GM12878 (cell line): ENCODE measurements around the gene MYO15A. TPM values are rescaled to one million over a fixed set of nuclear protein-coding genes. Genes with fewer than 3 reads are reported as not detected.

Source experiments
- ATAC-seq: fragments of 200-7000 bp; cut with Tn5 transposase; 3 replicates; pipeline ENCODE4 v1.9.1; 2020; ENCODE audit warnings: mild to moderate bottlenecking, moderate library complexity
- BruUV-seq: library from RNA; stranded (reverse); fragments of 400-500 nt; replicated peaks from 2 replicates; lab custom pipeline; 2021; lab: Mats Ljungman, UMichigan
- CTCF ChIA-PET: fragments of 300-600 bp; sonication (Branson Sonifier 250); formaldehyde crosslinking; extraction: SDS; loops from one replicate; lab custom pipeline; 2021; ENCODE audit warnings: inconsistent platforms; lab: Yijun Ruan, JAX
- POLR2A ChIA-PET: fragments of 350-600 bp; formaldehyde crosslinking; extraction: SDS; loops from one replicate; lab custom pipeline; 2021; ENCODE audit warnings: inconsistent platforms; lab: Charles Lee
- RAD21 ChIA-PET: fragments of 300-600 bp; sonication (Branson Sonifier 250); formaldehyde crosslinking; loops from one replicate; lab custom pipeline; 2023; ENCODE audit warnings: antibody characterized with exemption; ENCODE audit not compliant: unreplicated experiment; lab: Charles Lee
- SMC1A ChIA-PET: fragments of 300-600 bp; sonication (Branson Sonifier 250); formaldehyde crosslinking; loops from one replicate; lab custom pipeline; 2023; ENCODE audit not compliant: unreplicated experiment, uncharacterized antibody; lab: Charles Lee
- DNase-seq: peaks from one replicate; pipeline ENCODE4 v3.0.0-alpha.2; 2011; ENCODE audit warnings: low read depth, low spot score
- FAIRE-seq: peaks from 3 replicates; lab custom pipeline; 2011; peaks lifted over from hg19 to GRCh38; lab: Jason Lieb, UNC
- H2AFZ ChIP-seq: 2 replicates; pipeline ENCODE4 v1.6.0; 2011; ENCODE audit warnings: low read depth, low read length, control low read depth; ENCODE audit not compliant: control insufficient read depth
- H3K27ac ChIP-seq: 2 replicates; pipeline ENCODE4 v1.5.1; 2011; ENCODE audit warnings: control low read depth; ENCODE audit not compliant: control insufficient read depth, insufficient read depth
- H3K27me3 ChIP-seq, 2 experiments: replicated peaks in 1 of 2; 2 replicates each; pipeline versions ENCODE4 v1.6.0 to v1.6.1; 2011; ENCODE audit warnings: low read length in 1 of 2; ENCODE audit not compliant: control insufficient read depth in 2 of 2, insufficient read depth in 2 of 2
- H3K36me3 ChIP-seq, 2 experiments: 2 replicates each; pipeline ENCODE4 v1.5.1; 2011; ENCODE audit warnings: low read length in 1 of 2; ENCODE audit not compliant: control insufficient read depth in 2 of 2, insufficient read depth in 2 of 2
- H3K4me1 ChIP-seq: 2 replicates; pipeline ENCODE4 v1.6.1; 2011; ENCODE audit warnings: mild to moderate bottlenecking, low read length, moderate library complexity, mixed read lengths; ENCODE audit not compliant: control insufficient read depth, insufficient read depth
- H3K4me2 ChIP-seq: 2 replicates; pipeline ENCODE4 v1.6.0; 2011; ENCODE audit warnings: control low read depth; ENCODE audit not compliant: control insufficient read depth, insufficient read depth
- H3K4me3 ChIP-seq: fragments of 200-600 bp; sonication (generic); 2 replicates; pipeline ENCODE4 v1.5.1; 2016
- H3K79me2 ChIP-seq: 2 replicates; pipeline ENCODE4 v1.6.0; 2011; ENCODE audit warnings: low read length; ENCODE audit not compliant: control insufficient read depth, insufficient read depth
- H3K9ac ChIP-seq: 2 replicates; pipeline ENCODE4 v1.8.0; 2011; ENCODE audit warnings: low read length, control low read depth, mixed read lengths; ENCODE audit not compliant: control insufficient read depth, insufficient read depth
- H3K9me3 ChIP-seq: replicated peaks from 3 replicates; pipeline ENCODE4 v1.5.1; 2011; ENCODE audit warnings: mild to moderate bottlenecking, low read length; ENCODE audit not compliant: control insufficient read depth, insufficient read depth
- H4K20me1 ChIP-seq: 2 replicates; pipeline ENCODE4 v1.6.0; 2011; ENCODE audit not compliant: control insufficient read depth, insufficient read depth
- ATF7 ChIP-seq: fragments of 450-650 bp; IDR thresholded peaks from 2 replicates; pipeline ENCODE4 v1.6.1; 2016; ENCODE audit warnings: low read depth, mild to moderate bottlenecking
- EP300 ChIP-seq, 2 experiments: fragments of 150-350 bp in 1 of 2; IDR thresholded peaks; 2 replicates each; pipeline ENCODE4 v1.6.1; 2011 to 2012; ENCODE audit warnings: low read depth in 2 of 2, low read length in 2 of 2, borderline replicate concordance in 1 of 2, improper control_type of control experiment in 1 of 2, inconsistent platforms in 1 of 2; ENCODE audit not compliant: control insufficient read depth in 1 of 2
- ESRRA ChIP-seq: IDR thresholded peaks from 2 replicates; pipeline ENCODE4 v1.6.1; 2012; ENCODE audit warnings: mild to moderate bottlenecking, low read length, improper control_type of control experiment
- IKZF1 ChIP-seq: fragments of 450-650 bp; conservative IDR thresholded peaks from 2 replicates; pipeline ENCODE4 v1.6.1; 2017; ENCODE audit warnings: antibody characterized with exemption, mild to moderate bottlenecking
- KDM1A ChIP-seq: fragments of 200-600 bp; sonication (generic); IDR thresholded peaks from 2 replicates; pipeline ENCODE4 v1.6.1; 2016; ENCODE audit warnings: borderline replicate concordance
- KLF5 ChIP-seq: fragments of 450-650 bp; IDR thresholded peaks from 2 replicates; pipeline ENCODE4 v1.6.1; 2014; ENCODE audit warnings: mild to moderate bottlenecking; ENCODE audit not compliant: partially characterized antibody
- NFYA ChIP-seq: IDR thresholded peaks from 2 replicates; pipeline ENCODE4 v1.6.1; 2011; ENCODE audit warnings: low read depth, mild to moderate bottlenecking, low read length, improper control_type of control experiment, borderline replicate concordance
- NRF1 ChIP-seq: conservative IDR thresholded peaks from 2 replicates; pipeline ENCODE4 v1.6.1; 2011; ENCODE audit warnings: mild to moderate bottlenecking, low read depth, low read length, improper control_type of control experiment
- RB1 ChIP-seq: fragments of 450-650 bp; formaldehyde crosslinking; IDR thresholded peaks from 2 replicates; pipeline ENCODE4 v1.6.1; 2017; ENCODE audit warnings: mild to moderate bottlenecking, borderline replicate concordance
- SMARCA5 ChIP-seq: fragments of 450-650 bp; IDR thresholded peaks from 2 replicates; pipeline ENCODE4 v1.6.1; 2017; ENCODE audit warnings: mild to moderate bottlenecking
- TBL1XR1 ChIP-seq: IDR thresholded peaks from 2 replicates; pipeline ENCODE4 v1.6.1; 2012; ENCODE audit warnings: low read depth, low read length, improper control_type of control experiment
- WRNIP1 ChIP-seq: IDR thresholded peaks from 2 replicates; pipeline ENCODE4 v1.6.1; 2011; ENCODE audit warnings: low read depth, low read length, improper control_type of control experiment, borderline replicate concordance
- ZNF24 ChIP-seq: fragments of 450-650 bp; IDR thresholded peaks from 2 replicates; pipeline ENCODE4 v1.6.1; 2017; ENCODE audit warnings: antibody characterized with exemption, mild to moderate bottlenecking
- ZZZ3 ChIP-seq: IDR thresholded peaks from 2 replicates; pipeline ENCODE4 v1.6.1; 2011; ENCODE audit warnings: low read depth; ENCODE audit not compliant: control insufficient read depth, insufficient read length
- WGBS: methylation state at CpG from one replicate; pipeline ENCODE4 v1.1.6; 2016; ENCODE audit warnings: low lambda C conversion rate; ENCODE audit not compliant: insufficient replicate concordance, insufficient coverage; ENCODE audit errors: missing lambda C conversion rate; 5-methylcytosine and 5-hydroxymethylcytosine counted together
- in situ Hi-C: fragments of 300-500 bp; cut with MboI; formaldehyde crosslinking; loops from 9 replicates; pipeline ENCODE4 v1.14.3; 2018; ENCODE audit warnings: mixed read lengths
- intact Hi-C: fragments of 100-400 bp; cut with micrococcal nuclease; formaldehyde crosslinking; loops from one replicate; pipeline ENCODE4 v1.14.2; 2022; ENCODE audit not compliant: unreplicated experiment
- polyA plus RNA-seq, 11 experiments: library from polyadenylated mRNA; depleted of rRNA in 4 of 11; unstranded in 6 of 11; stranded (reverse) in 5 of 11; fragments of >200 nt; fragmentation: Nextera tagmentation in 4 of 11; fragmentation: Illumina TruSeq in 1 of 11; extraction: Ambion mirVana in 4 of 11; extraction: Trizol in 1 of 11; gene quantifications; 1 replicate in 1 of 11; 2 replicates in 10 of 11; pipeline versions ENCODE4 v1.2.1 to v1.2.3, GENCODE V29; 2011 to 2016; ENCODE audit warnings: inconsistent platforms in 2 of 11, missing spikeins in 2 of 11, low read depth in 1 of 11
- total RNA-seq, 4 experiments: library from RNA; depleted of rRNA in 3 of 4; stranded (reverse); fragments of >200 nt in 3 of 4; fragmentation: Illumina TruSeq in 1 of 4; extraction: Trizol in 1 of 4; gene quantifications; 2 replicates each; pipeline versions ENCODE4 v1.2.1 to v1.2.3, GENCODE V29; 2013 to 2021
- TF ChIP-seq, protein P1 (sequence below): fragments of 450-650 bp; IDR thresholded peaks from 2 replicates; pipeline ENCODE4 v1.6.1; 2017; ENCODE audit warnings: antibody characterized with exemption, mild to moderate bottlenecking, moderate library complexity
- TF ChIP-seq, protein P2 (sequence below): fragments of 450-650 bp; IDR thresholded peaks from 2 replicates; pipeline ENCODE4 v1.6.1; 2016; ENCODE audit warnings: mild to moderate bottlenecking
- TF ChIP-seq, protein P3 (sequence below): fragments of 450-650 bp; IDR thresholded peaks from 2 replicates; pipeline ENCODE4 v1.6.1; 2018; ENCODE audit warnings: borderline replicate concordance, mild to moderate bottlenecking; ENCODE audit not compliant: partially characterized antibody
- TF ChIP-seq, protein P4 (sequence below): fragments of 450-650 bp; IDR thresholded peaks from 2 replicates; pipeline ENCODE4 v1.6.1; 2016; ENCODE audit warnings: mild to moderate bottlenecking

Gene MYO15A
- total and polyA plus RNA-seq, 10 of the 15 experiments (the other 5 are each of a cell fraction or from before 2014, with no cell fraction given): 0.03 to 0.77 (median 0.21) TPM; not detected in 4

DNA sequence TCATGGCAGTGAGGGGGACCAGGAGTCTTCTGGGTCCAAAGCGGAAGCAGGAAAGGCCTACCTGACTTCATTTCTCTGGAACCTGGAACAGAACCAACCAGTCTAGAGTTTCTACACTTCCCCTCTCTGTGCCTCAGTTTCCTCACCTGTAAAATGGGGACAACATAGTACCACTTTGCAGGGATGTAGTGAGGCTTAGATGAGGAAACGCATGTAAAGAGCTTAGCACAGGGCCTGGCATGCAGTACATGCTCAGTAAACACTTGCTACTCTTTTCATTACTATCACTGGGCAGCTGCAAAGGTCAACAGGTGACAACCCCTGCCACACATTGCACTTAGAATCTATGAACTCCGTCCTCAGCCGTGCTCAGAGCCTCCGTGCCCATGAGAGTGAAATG is 24.2 kb downstream of the MYO15A start:
- no peaks in the 10 kb centered on the region for H3K9me3 ChIP-seq
- H3K4me1 ChIP-seq: no peaks in the 10 kb centered on the region
- H3K9ac ChIP-seq: no peak overlapping the region
- no peak for FAIRE-seq
- H3K27me3 ChIP-seq: no peaks in the 10 kb centered on the region; a peak in 1 of 4 replicates
- no peak overlapping the region for H3K4me3 ChIP-seq
- SMC1A ChIA-PET: no interaction called here
- CTCF ChIA-PET: interaction anchor here (0.5 kb wide), 1 partner anchor 54 kb away, joined by 3 read pairs; no protein-coding TSS in a partner anchor
- POLR2A ChIA-PET: no interaction called here
- intact Hi-C loops: no loop called here
- no peaks in the 10 kb centered on the region for H4K20me1 ChIP-seq
- in situ Hi-C loops: loop anchor here (5.0 kb wide), 1 partner anchor 50 kb away; no protein-coding TSS in a partner anchor
- WGBS: 66% methylated on average over 5 of the region's 5 CpGs
- H3K27ac ChIP-seq: no peak overlapping the region
- no peaks in the 10 kb centered on the region for H3K36me3 ChIP-seq
- no TSS peak for BruUV-seq
- RAD21 ChIA-PET: no interaction called here
- H3K79me2 ChIP-seq: no peaks in the 10 kb centered on the region
- no peak overlapping the region for H3K4me2 ChIP-seq
- no peak overlapping the region for H2AFZ ChIP-seq
- DNase-seq: no peak
- no peak for ATAC-seq
- TF ChIP-seq NFYA: no peak
- TF ChIP-seq SMARCA5: no peak
- no peak for TF ChIP-seq EP300 (IDR thresholded peaks at IDR 0.05; ENCODE audit: borderline replicate concordance in 1 of 2, control insufficient read depth in 1 of 2, low read depth in 2 of 2, low read length in 2 of 2)
- TF ChIP-seq RB1: no peak
- TF ChIP-seq, protein P1, sequence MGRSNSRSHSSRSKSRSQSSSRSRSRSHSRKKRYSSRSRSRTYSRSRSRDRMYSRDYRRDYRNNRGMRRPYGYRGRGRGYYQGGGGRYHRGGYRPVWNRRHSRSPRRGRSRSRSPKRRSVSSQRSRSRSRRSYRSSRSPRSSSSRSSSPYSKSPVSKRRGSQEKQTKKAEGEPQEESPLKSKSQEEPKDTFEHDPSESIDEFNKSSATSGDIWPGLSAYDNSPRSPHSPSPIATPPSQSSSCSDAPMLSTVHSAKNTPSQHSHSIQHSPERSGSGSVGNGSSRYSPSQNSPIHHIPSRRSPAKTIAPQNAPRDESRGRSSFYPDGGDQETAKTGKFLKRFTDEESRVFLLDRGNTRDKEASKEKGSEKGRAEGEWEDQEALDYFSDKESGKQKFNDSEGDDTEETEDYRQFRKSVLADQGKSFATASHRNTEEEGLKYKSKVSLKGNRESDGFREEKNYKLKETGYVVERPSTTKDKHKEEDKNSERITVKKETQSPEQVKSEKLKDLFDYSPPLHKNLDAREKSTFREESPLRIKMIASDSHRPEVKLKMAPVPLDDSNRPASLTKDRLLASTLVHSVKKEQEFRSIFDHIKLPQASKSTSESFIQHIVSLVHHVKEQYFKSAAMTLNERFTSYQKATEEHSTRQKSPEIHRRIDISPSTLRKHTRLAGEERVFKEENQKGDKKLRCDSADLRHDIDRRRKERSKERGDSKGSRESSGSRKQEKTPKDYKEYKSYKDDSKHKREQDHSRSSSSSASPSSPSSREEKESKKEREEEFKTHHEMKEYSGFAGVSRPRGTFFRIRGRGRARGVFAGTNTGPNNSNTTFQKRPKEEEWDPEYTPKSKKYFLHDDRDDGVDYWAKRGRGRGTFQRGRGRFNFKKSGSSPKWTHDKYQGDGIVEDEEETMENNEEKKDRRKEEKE: no peak
- TF ChIP-seq, protein P2, sequence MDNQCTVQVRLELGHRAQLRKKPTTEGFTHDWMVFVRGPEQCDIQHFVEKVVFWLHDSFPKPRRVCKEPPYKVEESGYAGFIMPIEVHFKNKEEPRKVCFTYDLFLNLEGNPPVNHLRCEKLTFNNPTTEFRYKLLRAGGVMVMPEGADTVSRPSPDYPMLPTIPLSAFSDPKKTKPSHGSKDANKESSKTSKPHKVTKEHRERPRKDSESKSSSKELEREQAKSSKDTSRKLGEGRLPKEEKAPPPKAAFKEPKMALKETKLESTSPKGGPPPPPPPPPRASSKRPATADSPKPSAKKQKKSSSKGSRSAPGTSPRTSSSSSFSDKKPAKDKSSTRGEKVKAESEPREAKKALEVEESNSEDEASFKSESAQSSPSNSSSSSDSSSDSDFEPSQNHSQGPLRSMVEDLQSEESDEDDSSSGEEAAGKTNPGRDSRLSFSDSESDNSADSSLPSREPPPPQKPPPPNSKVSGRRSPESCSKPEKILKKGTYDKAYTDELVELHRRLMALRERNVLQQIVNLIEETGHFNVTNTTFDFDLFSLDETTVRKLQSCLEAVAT: no peak
- no peak for TF ChIP-seq KLF5
- TF ChIP-seq WRNIP1: no peak
- TF ChIP-seq KDM1A: no peak
- no peak for TF ChIP-seq ATF7
- no peak for TF ChIP-seq ZNF24
- no peak for TF ChIP-seq IKZF1
- TF ChIP-seq, protein P3, sequence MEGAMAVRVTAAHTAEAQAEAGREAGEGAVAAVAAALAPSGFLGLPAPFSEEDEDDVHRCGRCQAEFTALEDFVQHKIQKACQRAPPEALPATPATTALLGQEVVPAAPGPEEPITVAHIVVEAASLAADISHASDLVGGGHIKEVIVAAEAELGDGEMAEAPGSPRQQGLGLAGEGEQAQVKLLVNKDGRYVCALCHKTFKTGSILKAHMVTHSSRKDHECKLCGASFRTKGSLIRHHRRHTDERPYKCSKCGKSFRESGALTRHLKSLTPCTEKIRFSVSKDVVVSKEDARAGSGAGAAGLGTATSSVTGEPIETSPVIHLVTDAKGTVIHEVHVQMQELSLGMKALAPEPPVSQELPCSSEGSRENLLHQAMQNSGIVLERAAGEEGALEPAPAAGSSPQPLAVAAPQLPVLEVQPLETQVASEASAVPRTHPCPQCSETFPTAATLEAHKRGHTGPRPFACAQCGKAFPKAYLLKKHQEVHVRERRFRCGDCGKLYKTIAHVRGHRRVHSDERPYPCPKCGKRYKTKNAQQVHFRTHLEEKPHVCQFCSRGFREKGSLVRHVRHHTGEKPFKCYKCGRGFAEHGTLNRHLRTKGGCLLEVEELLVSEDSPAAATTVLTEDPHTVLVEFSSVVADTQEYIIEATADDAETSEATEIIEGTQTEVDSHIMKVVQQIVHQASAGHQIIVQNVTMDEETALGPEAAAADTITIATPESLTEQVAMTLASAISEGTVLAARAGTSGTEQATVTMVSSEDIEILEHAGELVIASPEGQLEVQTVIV: no peak
- no peak for TF ChIP-seq NRF1
- no peak for TF ChIP-seq ZZZ3
- TF ChIP-seq TBL1XR1: no peak
- TF ChIP-seq ESRRA: no peak
- TF ChIP-seq, protein P4, sequence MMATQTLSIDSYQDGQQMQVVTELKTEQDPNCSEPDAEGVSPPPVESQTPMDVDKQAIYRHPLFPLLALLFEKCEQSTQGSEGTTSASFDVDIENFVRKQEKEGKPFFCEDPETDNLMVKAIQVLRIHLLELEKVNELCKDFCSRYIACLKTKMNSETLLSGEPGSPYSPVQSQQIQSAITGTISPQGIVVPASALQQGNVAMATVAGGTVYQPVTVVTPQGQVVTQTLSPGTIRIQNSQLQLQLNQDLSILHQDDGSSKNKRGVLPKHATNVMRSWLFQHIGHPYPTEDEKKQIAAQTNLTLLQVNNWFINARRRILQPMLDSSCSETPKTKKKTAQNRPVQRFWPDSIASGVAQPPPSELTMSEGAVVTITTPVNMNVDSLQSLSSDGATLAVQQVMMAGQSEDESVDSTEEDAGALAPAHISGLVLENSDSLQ: no peak
